HG03460 (cell line): ENCODE measurements around the gene MRGPRE.

Experiments
- ATAC-seq: cut with Tn5 transposase; IDR thresholded peaks from one replicate; pipeline ENCODE4 v1.9.1; 2021; ENCODE audit not compliant: unreplicated experiment

MRGPRE gene

GRCh38 chr11:3181725-3182461 is 50.3 kb downstream of the MRGPRE start:
- ATAC-seq, result no peak

GRCh38 chr11:3180869-3181268 is 51.3 kb downstream of the MRGPRE start:
- ATAC-seq, result no peak

- ATAC-seq, result no peak
Observed at GRCh38 chr11:3178349-3178748, 53.9 kb downstream of the MRGPRE start.

DNA sequence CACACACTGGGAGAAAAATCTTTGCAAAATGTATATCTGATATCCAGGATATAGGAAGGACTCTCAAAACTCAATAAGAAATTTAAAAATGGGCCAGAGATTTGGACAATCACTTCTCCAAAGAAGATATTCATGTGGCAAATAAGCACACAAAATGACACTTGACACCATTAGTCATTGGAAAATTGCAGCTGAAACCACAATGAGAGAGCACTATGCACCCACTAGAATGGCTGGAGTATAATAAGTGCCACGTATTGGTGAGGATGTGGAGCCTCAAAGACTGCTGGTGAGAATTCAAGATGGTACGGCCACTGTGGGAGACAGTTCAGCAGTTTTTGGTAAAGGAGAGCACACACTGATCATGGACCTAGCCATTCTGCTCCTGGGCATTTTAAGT is 54.3 kb downstream of the MRGPRE start:
- no peak for ATAC-seq
